NCI-H1694 (cell line): Measurements from ENCODE around the gene TMEM89.

Source experiments
- DNase-seq: peaks from one replicate; lab custom pipeline; 2025; lab: John Stamatoyannopoulos, UW

Gene TMEM89

GRCh38 chr3:48621461-48621869, at the start of gene TMEM89:
TMEM89 (minus strand) TSS chr3:48621769; CDS start chr3:48621756, 13 bp downstream.
- DNase-seq = no peak

DNA sequence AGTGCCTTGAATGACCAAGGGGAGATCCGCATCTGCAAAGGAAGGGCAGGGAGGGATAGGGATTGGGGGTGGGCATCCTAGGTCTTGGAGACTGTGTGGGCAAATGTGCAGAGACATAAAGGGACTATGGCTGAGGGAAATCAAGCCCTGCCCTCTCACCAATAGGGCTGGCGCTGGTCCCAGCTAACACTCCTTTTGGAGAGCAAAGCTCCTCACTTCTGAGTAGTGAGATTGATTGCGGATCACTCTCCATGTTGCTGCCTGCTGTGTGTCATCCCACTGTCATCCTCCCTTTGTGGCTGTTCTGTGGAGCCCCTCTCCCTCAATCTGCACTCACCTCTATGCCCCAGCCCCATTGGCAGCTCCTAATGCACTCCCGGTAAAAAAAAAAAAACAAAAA, 43.4 kb upstream of the TMEM89 start:
- no peak for DNase-seq

DNA sequence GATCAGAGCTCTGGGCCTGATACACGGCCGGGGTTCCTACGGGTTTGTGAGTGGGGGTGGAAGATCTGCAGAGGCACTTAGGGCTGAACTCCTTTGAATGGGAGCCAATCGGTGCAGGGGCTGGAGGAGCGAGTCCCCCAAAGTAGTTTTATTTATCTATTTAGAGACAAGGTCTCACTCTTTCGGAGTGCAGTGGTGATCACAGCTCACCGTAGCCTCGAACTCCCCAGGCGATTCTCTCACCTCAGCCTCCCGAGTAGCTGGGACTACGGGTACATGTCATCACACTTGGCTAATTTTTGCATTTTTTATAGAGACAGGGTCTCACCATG, 42.7 kb upstream of the TMEM89 start:
- no peak for DNase-seq

DNA sequence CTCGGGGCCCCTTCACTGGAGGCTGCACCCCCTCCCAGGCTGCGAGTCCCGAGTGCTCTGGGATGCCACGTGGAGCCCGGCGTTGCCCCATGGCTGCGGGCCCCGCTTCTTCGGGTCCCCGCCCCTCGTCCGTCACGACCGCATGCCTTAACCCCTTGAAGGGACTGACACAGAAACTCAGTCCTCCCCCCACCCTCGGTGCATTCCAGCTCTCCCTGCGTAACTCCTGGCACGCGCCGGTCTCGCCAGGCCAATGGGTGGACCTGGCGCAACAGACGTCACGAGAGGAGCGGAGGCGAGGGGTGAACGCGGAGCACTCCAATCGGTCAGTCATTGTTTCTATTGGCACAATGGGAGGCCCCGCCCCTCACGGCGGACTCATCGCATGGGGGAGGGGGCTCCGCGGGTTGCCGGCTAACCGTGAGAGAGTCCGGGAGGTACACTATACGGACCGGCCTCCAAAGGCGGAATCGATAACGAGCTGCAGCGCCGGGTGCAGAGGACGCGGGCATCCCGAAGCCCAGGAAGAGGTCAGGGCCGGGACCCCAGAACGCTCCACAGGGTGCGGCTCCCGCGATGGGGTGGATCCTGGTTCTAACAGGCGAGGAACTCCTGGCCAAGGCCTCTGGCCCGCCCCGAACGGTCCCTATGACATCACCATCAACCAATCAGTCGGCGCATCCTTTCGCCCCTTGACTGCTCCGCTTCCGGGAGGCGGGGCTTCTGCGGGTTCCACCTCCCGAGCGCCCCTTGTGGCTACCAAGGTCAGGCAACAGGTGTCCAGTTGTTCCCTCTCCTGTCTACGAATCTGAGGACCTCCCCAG, 42.1 kb upstream of the TMEM89 start:
- DNase-seq = peak; percentile 78

- DNase-seq = peak; percentile 55
These were observed 41.4 kb upstream of the TMEM89 start, which contains the start of gene CELSR3 for GRCh38 chr3:48662753-48663488. CELSR3 (minus strand) TSS chr3:48662886; CDS start chr3:48662634, 252 bp downstream.

- DNase-seq = no peak
These were observed 40.7 kb upstream of the TMEM89 start for GRCh38 chr3:48662145-48662752.

GRCh38 chr3:48661501-48662144, 40.1 kb upstream of the TMEM89 start:
- DNase-seq = no peak

GRCh38 chr3:48660800-48661400, 39.3 kb upstream of the TMEM89 start:
- DNase-seq = no peak

GRCh38 chr3:48656841-48657281, 35.3 kb upstream of the TMEM89 start:
- DNase-seq = no peak

GRCh38 chr3:48656061-48656840, 34.7 kb upstream of the TMEM89 start:
- DNase-seq = no peak

GRCh38 chr3:48655606-48656005, 34.0 kb upstream of the TMEM89 start:
- no peak for DNase-seq

GRCh38 chr3:48655063-48655462, 33.5 kb upstream of the TMEM89 start:
- no peak for DNase-seq

GRCh38 chr3:48652923-48653715, 31.6 kb upstream of the TMEM89 start:
- no peak for DNase-seq

- DNase-seq = no peak
These were observed 30.2 kb upstream of the TMEM89 start for GRCh38 chr3:48651771-48652170.

GRCh38 chr3:48650723-48651122, 29.2 kb upstream of the TMEM89 start:
- no peak for DNase-seq

DNA sequence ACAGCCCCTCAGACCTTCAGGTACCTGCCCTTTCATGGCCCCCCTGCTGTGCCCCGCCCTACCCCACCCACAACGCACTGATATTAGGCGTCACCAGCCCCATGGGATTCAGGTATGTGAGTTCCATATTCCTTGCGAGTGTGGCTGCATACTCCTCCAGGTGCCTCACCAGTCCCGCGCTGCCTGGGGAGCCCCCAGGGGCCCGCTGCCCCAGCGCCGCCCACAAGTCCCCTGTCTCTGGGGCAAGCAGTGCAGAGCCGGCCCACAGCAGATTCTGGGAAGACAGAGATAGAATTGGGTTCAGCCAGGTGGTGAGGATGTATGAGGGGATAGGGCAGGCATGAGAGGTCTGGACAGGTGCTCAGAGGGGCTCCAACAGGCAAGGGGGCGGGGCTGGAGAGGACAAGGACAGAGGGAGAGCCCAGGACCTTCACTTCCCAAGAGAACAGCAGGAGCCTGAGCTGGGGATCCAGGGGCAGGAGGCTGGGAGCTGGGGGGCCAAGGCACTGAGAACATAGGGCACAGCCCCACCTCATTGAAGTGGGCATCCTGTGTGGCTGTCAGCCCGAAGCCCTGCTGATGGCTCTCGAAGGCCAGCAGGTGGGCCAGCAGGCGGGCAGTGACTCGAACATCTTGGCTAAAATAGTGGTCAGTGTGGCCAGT, 26.8 kb upstream of the TMEM89 start:
- DNase-seq = no peak

DNA sequence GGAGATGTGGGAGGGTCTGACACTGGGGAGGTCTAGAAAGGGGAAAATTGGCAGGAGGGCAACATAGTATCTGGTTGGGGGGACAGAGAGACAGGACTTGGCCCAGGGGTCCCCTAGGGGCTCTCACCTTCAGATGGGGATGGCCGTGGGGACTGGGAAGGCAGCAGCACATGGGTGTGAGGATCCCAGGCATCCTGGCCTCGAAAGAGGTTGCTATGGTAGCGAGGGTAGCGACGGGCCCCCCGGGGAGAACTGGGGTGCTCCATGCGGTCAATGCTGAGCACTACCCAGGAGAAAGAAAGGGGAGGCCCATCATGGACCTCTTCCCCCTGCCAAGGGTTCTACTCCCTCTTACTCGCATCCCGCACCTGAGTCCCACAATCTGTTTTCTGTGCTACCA, 26.1 kb upstream of the TMEM89 start:
- DNase-seq = no peak

DNA sequence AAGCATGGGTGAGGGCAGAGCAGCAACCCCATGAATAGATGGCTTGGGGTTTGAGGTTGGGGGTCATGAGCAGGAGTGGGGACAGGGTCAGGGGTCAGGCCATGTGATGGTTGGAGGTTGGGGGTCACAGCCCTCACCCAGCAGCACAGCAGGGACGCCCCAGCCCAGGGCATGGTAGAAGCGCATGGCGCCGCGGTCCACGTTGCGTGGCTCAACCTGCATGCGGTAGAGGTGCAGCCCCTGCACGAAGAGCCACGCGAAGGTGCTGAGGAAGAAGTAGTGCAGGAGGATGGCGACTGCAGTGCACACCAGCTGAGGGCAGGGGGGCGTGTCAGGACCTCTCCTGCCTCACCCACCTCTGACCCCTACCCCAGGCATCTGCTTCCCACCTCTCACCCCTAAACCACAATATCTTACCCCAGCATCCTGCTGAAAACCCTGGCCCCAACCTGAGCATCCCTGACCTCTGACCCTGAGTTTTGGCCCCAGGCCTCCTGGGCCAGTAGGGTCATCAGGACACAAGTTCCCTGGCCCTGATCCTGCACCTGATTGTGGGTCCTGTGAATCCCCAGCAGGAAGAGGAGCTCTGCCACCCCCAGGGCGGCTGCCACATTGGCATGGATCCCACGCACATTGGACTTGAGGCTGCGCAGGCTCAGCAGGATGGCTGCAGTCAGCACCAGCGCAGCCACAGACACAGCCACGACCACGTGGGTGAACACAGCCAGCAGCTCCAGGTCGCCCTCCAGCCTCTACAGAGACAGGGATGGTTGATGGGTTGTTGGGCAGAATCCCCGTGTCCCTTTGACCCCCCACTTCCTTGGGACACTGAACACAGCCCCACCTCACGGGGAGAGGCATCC, 23.6 kb upstream of the TMEM89 start:
- DNase-seq = no peak

GRCh38 chr3:48642605-48643004, 21.0 kb upstream of the TMEM89 start:
- DNase-seq = no peak
